Activated naive CD8-positive, alpha-beta T cell treated with anti-CD3 and anti-CD28 coated beads for 36 hours (primary cell): ENCODE results near the gene TMEM14B. TPM values are rescaled to one million over a fixed set of nuclear protein-coding genes. Genes with fewer than 3 reads are reported as not detected.
A peak's percentile ranks its signal among the peaks of the same experiment; 100 is the strongest.

Experiments used
- DNase-seq: peaks from one replicate; pipeline ENCODE4 v3.0.0; 2021
- H3K27ac Mint-ChIP-seq: one replicate; pipeline ENCODE4 v1.8.0; 2022; ENCODE audit warnings: mild to moderate bottlenecking, moderate library complexity, mixed read lengths
- H3K27me3 Mint-ChIP-seq: one replicate; pipeline ENCODE4 v1.8.0; 2022; ENCODE audit warnings: mild to moderate bottlenecking, mixed read lengths
- H3K36me3 Mint-ChIP-seq: one replicate; pipeline ENCODE4 v1.8.0; 2021; ENCODE audit warnings: mild to moderate bottlenecking, mixed read lengths
- H3K4me1 Mint-ChIP-seq: one replicate; pipeline ENCODE4 v1.8.0; 2021; ENCODE audit warnings: mixed read lengths
- H3K4me3 Mint-ChIP-seq: one replicate; pipeline ENCODE4 v1.8.0; 2022; ENCODE audit warnings: mild to moderate bottlenecking, moderate library complexity, mixed read lengths
- H3K9me3 Mint-ChIP-seq: one replicate; pipeline ENCODE4 v1.8.0; 2022; ENCODE audit warnings: mixed read lengths
- total RNA-seq, 2 experiments: library from RNA; stranded (reverse); gene quantifications; one replicate each; pipeline ENCODE4 v1.2.3, GENCODE V29; 2021

Gene TMEM14B
- total RNA-seq, 2 experiments from 2014 or later = 112 to 113 TPM

DNA sequence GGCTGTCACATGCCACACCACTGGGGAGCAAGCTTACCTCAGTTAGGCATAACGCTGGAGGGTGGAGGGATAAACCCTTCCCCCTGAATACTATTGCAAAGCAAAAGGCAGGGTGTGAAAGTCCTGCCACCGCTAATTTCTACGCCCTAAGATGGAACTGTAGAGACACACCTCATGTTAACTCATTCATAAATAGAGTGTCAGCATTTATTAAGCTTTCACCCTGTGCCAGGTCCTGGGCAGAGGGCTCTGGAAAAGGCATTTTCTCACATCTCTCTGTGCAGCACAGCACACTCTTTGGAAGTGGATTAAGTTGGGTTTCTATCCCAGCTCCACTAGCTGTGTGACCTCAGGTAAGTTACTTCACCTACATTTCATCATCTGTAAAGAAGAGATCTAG, 21.8 kb downstream of the TMEM14B start:
- Mint-ChIP-seq H3K27me3 (no peaks in the 10 kb centered on the region), H3K36me3 (peaks cover 3% of the 10 kb centered on the region), H3K4me1 (no peaks in the 10 kb centered on the region), H3K9me3 (no peaks in the 10 kb centered on the region), H3K4me3 (no peak overlapping the region), H3K27ac (no peak overlapping the region)
- DNase-seq = no peak

DNA sequence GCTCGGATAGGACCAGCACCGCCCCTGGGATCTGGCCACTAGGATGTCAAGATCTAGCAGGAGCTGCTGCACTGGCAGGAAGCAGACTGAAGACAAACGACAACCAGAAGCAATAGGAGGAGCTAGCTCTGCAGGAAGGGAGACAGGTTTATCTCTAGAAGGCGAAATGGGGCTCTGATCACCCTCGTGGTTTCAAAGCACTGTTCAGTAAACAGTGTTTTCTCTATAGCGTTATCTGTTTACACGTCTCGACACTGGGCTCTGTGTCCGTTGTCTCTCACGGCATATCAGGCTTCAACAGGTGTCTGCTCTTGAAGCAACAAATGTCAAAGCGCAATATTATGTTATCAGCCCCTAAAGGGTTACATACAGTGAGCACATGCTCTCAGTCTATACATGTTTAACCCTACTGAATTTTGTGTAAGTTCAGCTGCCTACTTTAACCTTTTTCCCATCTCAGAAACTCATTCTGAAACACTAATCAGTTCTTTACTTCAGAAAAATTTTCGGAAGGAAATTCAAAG, 23.8 kb downstream of the TMEM14B start:
- DNase-seq = no peak
- no peaks in the 10 kb centered on the region for H3K9me3 Mint-ChIP-seq
- H3K4me3 Mint-ChIP-seq = no peak overlapping the region
- no peaks in the 10 kb centered on the region for H3K27me3 Mint-ChIP-seq
- peaks cover 11% of the 10 kb centered on the region for H3K36me3 Mint-ChIP-seq
- no peak overlapping the region for H3K27ac Mint-ChIP-seq
- H3K4me1 Mint-ChIP-seq = no peaks in the 10 kb centered on the region

DNA sequence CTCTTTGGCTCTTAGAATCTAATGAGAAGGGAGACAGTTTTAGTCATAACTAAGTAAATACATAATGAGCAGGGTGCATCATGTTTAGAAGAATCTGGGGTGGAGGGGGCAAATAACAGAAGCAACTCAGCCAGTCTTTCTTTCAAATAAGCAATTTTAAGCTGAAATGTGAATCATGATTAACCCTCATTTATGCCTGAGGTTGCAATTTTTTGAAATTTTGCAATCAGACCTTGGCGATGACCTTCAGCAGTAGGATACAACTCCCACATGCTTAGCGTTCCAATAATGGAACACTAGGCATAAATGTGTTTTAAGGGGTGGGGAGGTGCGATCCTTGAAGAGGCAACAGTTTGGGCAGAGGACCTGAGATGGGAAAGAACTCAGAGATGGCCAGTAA, 30.6 kb downstream of the TMEM14B start:
- Mint-ChIP-seq H3K36me3 (peaks cover 26% of the 10 kb centered on the region), H3K27me3 (no peaks in the 10 kb centered on the region), H3K27ac (no peak overlapping the region), H3K4me1 (no peaks in the 10 kb centered on the region), H3K9me3 (no peaks in the 10 kb centered on the region), H3K4me3 (no peak overlapping the region)
- no peak for DNase-seq

DNA sequence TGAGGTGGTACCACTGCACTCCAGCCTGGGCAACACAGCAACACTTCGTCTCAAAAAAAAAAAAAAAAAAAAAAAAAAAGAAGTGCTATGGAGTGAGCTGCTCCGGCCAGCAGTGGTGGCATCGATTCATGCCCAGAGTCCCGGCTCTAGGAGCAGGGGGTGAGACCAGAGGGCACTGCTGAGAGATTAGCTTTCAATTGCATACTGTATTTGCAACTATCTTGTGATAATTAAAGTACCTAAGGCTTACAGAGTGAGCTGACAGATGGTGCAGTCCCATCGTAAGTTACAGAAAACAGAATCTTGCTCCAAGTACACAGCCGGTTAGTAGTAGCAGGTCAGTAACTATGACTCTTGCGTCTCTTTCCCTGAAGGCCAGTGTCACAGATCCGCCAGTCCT, 31.5 kb downstream of the TMEM14B start:
- Mint-ChIP-seq H3K4me3 (no peak overlapping the region), H3K27me3 (no peaks in the 10 kb centered on the region), H3K4me1 (no peaks in the 10 kb centered on the region), H3K9me3 (no peaks in the 10 kb centered on the region), H3K36me3 (peaks cover 30% of the 10 kb centered on the region), H3K27ac (no peak overlapping the region)
- no peak for DNase-seq

DNA sequence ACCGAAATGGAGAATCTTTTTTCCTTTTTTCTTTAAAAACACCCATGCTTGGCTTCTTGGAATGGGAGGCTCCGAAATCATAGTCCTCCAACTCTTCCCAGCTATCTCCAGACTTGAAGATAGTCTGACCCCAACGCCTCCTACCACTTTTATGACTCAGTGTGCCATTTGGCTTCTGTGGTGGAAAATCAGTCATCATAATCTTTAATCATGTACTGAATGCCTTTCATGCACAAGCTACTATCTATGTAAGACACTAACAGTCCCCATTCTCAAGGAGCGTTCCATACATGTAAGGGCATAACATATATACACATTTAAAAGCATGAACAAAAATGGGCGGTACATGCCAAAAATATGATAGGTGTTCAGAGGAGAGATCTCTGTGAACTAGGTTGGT, 44.1 kb downstream of the TMEM14B start:
- Mint-ChIP-seq H3K27me3 (no peaks in the 10 kb centered on the region), H3K4me1 (peaks cover 3% of the 10 kb centered on the region), H3K9me3 (no peaks in the 10 kb centered on the region), H3K27ac (no peak overlapping the region), H3K4me3 (no peak overlapping the region), H3K36me3 (no peaks in the 10 kb centered on the region)
- DNase-seq = no peak

DNA sequence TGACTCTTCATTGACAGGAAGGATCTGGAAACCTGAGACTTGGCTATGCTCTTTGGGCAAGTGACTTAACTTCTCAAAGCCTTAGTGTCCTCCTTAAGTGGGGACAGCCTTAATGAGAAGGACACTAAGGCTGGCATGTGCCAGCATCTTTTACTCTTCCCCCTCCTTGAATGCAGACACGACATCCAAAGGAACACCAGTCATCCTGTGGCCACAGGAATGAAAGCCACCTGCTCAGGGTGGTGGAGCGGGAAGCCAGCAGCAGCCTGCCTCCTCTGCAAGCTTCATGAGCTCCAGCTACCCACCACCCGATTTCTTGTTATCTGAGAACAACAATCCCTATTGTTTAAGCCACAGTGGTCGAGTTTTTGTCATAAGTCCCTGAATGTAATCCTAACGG, 44.5 kb downstream of the TMEM14B start:
- no peaks in the 10 kb centered on the region for H3K36me3 Mint-ChIP-seq
- no peaks in the 10 kb centered on the region for H3K9me3 Mint-ChIP-seq
- no peaks in the 10 kb centered on the region for H3K27me3 Mint-ChIP-seq
- no peak overlapping the region for H3K4me3 Mint-ChIP-seq
- peaks cover 3% of the 10 kb centered on the region for H3K4me1 Mint-ChIP-seq
- no peak overlapping the region for H3K27ac Mint-ChIP-seq
- no peak for DNase-seq

DNA sequence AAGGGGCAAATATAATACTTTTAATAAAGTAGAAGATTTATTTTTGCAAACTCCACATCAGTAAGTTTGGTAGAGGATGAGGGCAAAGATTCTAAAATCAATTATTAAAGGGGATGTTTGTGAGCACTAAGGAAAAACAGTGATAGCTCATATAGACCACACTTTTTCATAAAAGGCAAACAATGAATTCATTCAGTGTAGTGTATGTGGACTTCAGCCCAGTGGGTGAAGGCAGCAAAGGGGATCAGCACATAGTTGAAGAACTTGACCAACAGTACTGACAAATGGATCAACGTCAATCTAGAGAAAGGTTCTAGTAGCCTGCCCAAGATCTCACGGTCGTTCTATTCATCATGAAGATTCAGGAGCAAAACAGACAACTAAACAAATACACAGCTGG, 45.4 kb downstream of the TMEM14B start:
- peaks cover 3% of the 10 kb centered on the region for H3K4me1 Mint-ChIP-seq
- H3K4me3 Mint-ChIP-seq = no peak overlapping the region
- no peaks in the 10 kb centered on the region for H3K36me3 Mint-ChIP-seq
- no peak for DNase-seq
- no peak overlapping the region for H3K27ac Mint-ChIP-seq
- H3K27me3 Mint-ChIP-seq = no peaks in the 10 kb centered on the region
- H3K9me3 Mint-ChIP-seq = no peaks in the 10 kb centered on the region

DNA sequence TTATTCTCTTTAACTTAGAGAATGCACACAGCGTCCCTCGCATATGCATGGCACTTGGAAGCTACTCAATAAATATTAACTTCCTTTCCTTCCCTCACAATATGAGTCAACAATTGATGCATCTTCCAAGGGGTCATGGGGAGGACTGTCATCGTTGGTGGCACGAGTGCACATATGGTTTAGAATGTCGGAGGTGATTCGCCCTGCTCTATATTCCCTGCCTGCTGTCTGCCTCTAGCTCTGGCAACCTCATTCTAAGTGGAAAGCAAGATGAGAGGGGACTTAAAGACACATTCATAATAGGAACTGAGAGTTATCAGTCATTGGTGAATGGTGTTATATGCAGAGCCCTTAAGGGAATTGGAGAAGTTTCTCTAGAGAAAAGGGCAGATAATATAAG, 46.1 kb downstream of the TMEM14B start:
- Mint-ChIP-seq H3K27me3 (no peaks in the 10 kb centered on the region), H3K36me3 (no peaks in the 10 kb centered on the region), H3K4me3 (no peak overlapping the region), H3K27ac (no peak overlapping the region), H3K4me1 (peaks cover 3% of the 10 kb centered on the region), H3K9me3 (no peaks in the 10 kb centered on the region)
- DNase-seq = no peak

DNA sequence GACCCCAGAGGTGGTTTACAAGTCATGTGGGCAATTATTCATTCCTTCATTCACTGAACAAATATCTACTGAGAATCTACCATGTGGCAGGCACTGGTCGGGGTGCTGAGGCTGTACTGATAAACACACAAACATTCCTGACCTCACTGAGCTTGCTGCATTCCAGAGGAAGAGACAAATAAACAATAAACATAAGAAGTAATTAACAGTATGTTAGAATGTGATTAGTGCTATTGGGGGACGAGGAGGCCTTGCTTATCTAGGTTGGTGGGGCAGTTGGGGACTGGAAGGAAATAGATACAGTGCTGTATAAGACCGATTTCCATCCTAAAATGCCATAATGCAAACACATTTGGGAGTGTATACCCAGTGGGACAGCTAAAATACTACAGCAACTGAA, 46.6 kb downstream of the TMEM14B start:
- Mint-ChIP-seq H3K36me3 (no peaks in the 10 kb centered on the region), H3K4me1 (peaks cover 3% of the 10 kb centered on the region), H3K27me3 (no peaks in the 10 kb centered on the region), H3K27ac (no peak overlapping the region), H3K4me3 (no peak overlapping the region), H3K9me3 (no peaks in the 10 kb centered on the region)
- DNase-seq = no peak

DNA sequence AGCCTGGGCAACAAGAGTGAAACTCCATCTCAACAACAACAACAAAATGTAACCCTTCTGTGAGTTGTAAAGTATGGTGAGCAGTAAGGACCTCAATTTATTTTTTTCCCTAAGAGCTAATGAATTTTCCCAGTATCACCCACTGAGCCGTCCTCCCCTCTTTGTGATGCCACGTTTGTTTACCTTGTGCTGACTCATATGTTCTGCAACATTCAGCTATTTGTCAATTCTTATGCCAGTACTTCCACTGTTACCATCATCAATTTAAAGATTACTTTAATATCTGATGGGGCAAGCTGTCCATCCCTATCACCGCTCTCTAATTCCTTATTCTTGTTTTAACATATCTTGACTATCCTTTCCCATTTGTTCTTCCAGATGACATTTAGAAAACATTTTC, 53.2 kb downstream of the TMEM14B start:
- no peak overlapping the region for H3K4me3 Mint-ChIP-seq
- DNase-seq = no peak
- peaks cover 2% of the 10 kb centered on the region for H3K36me3 Mint-ChIP-seq
- no peaks in the 10 kb centered on the region for H3K27me3 Mint-ChIP-seq
- H3K4me1 Mint-ChIP-seq = no peaks in the 10 kb centered on the region
- no peak overlapping the region for H3K27ac Mint-ChIP-seq
- H3K9me3 Mint-ChIP-seq = no peaks in the 10 kb centered on the region

DNA sequence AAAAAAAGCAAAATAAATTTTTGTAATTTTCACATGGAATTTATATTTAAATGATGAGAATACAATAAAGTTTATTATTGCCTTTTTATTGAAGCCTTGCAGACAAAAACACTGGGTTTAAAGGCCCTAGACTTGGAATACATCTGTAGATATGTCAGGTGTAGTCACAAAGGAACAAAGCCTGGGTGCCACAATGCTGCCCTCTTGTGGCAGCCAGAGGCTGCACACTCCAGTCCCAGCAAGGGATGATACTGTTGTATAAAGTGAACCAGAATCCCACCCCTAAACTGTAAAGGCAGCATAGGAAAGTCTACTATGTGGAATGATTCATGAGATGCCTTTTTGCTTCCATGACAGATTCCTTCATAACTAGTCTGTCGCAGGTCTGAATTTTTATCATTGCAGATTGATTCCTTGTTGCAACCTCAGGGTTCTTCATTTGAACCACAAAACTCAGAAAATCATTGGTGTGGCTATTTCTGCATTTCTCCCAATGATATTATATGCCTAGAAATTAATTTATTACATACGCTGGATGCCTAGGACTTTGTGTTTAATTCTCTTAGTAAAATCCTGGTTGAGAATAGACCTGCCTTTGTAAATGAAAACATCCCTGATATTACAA, 53.7 kb downstream of the TMEM14B start:
- H3K4me3 Mint-ChIP-seq = no peak overlapping the region
- H3K4me1 Mint-ChIP-seq = no peaks in the 10 kb centered on the region
- no peak overlapping the region for H3K27ac Mint-ChIP-seq
- H3K9me3 Mint-ChIP-seq = no peaks in the 10 kb centered on the region
- peaks cover 3% of the 10 kb centered on the region for H3K36me3 Mint-ChIP-seq
- DNase-seq = peak; percentile 57
- no peaks in the 10 kb centered on the region for H3K27me3 Mint-ChIP-seq

Other genes with a start within 250 kb of the TMEM14B start
- gene GCNT2, start 226.5 kb upstream of the TMEM14B start, total RNA-seq = 1 to 10 TPM; 4.1 to 4.3 TPM
- 1 to 10 TPM; 5.7 to 6.3 TPM for gene C6orf52, start 53.2 kb upstream of the TMEM14B start, total RNA-seq
- 10 to 100 TPM; 58.5 to 60.2 TPM for gene PAK1IP1, start 52.8 kb upstream of the TMEM14B start, total RNA-seq
- gene TMEM14C, start 24.7 kb upstream of the TMEM14B start, total RNA-seq = 10 to 100 TPM; 67.0 to 70.7 TPM
- gene MAK, start 90.7 kb downstream of the TMEM14B start, total RNA-seq = under 1 TPM; 0.47 to 0.68 TPM
- not detected for gene GCM2, start 134.2 kb downstream of the TMEM14B start, total RNA-seq
- not detected for gene SYCP2L, start 139.2 kb downstream of the TMEM14B start, total RNA-seq